HEK293 (cell line): ENCODE data around the gene CPLX3.

ENCODE experiments used
- CTCF ChIP-seq: fragments of 450-650 bp; formaldehyde crosslinking; IDR thresholded peaks from 2 replicates; pipeline ENCODE4 v1.5.1; 2016; ENCODE audit warnings: missing biosample characterization, missing genetic modification characterization
- KLF8 ChIP-seq: fragments of 450-650 bp; formaldehyde crosslinking; IDR thresholded peaks from 2 replicates; pipeline ENCODE4 v1.5.1; 2016; ENCODE audit warnings: missing biosample characterization, missing genetic modification characterization
- ZEB2 ChIP-seq: fragments of 450-650 bp; formaldehyde crosslinking; IDR thresholded peaks from 2 replicates; pipeline ENCODE4 v1.5.1; 2016; ENCODE audit warnings: missing biosample characterization, missing genetic modification characterization
- ZFP3 ChIP-seq: fragments of 450-650 bp; formaldehyde crosslinking; IDR thresholded peaks from 2 replicates; pipeline ENCODE4 v1.5.1; 2016; ENCODE audit warnings: low read depth, missing biosample characterization, missing genetic modification characterization
- ZNF221 ChIP-seq: fragments of 450-650 bp; formaldehyde crosslinking; IDR thresholded peaks from 2 replicates; pipeline ENCODE4 v1.5.1; 2017; ENCODE audit warnings: missing biosample characterization, missing genetic modification characterization, borderline replicate concordance
- ZNF449 ChIP-seq: fragments of 450-650 bp; formaldehyde crosslinking; IDR thresholded peaks from 2 replicates; pipeline ENCODE4 v1.5.1; 2017; ENCODE audit warnings: missing biosample characterization, mild to moderate bottlenecking, missing genetic modification characterization, moderate library complexity

- TF ChIP-seq CTCF (no peak), ZFP3 (no peak), KLF8 (tag by site-specific recombination) (0 out of 2 replicates have a peak, but pooled peaks have one; percentile 14), ZNF449 (peak; percentile 48; the same call in 1 of the 2 replicates), ZNF221 (no peak), ZEB2 (tag by site-specific recombination) (peak; percentile 45; the same call in 1 of the 2 replicates)
Observed at GRCh38 chr15:74790080-74790916, 36.1 kb upstream of the CPLX3 start.
